HG03135 (cell line): Measurements from ENCODE around the gene KCNC3.

ENCODE experiments used
- ATAC-seq: cut with Tn5 transposase; IDR thresholded peaks from one replicate; pipeline ENCODE4 v1.9.1; 2021; ENCODE audit warnings: mild to moderate bottlenecking, moderate library complexity; ENCODE audit not compliant: unreplicated experiment

KCNC3 gene

GRCh38 chr19:50280074-50280473 is 49.1 kb downstream of the KCNC3 start:
- no peak for ATAC-seq

DNA sequence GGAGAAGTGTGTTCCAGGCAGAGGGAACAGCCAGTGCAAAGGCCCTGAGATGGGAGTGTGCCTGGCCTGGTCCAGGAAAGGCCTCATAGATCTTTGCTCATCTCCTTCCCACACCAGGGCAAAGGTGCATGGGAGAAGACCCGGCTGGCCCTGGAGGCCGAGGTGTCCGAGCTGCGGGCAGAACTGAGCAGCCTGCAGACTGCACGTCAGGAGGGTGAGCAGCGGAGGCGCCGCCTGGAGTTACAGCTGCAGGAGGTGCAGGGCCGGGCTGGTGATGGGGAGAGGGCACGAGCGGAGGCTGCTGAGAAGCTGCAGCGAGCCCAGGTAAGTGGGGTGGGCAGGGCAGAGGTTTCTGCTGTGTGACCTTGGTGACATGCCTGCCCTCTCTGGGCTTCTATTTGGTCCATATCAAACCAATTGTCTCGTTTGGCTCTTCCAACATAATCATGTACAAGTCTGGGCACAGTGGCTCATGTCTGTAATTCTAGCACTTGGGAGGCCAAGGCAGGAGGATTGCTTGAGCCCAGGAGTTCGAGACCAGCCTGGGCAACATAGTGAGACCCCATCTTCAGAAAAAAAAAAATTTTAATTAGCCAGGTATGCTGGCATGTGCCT is 51.1 kb downstream of the KCNC3 start:
- no peak for ATAC-seq

- ATAC-seq, result no peak
These were observed 52.7 kb downstream of the KCNC3 start for GRCh38 chr19:50276370-50277063.

- ATAC-seq, result no peak
These were observed 53.4 kb downstream of the KCNC3 start for GRCh38 chr19:50275577-50276368.

DNA sequence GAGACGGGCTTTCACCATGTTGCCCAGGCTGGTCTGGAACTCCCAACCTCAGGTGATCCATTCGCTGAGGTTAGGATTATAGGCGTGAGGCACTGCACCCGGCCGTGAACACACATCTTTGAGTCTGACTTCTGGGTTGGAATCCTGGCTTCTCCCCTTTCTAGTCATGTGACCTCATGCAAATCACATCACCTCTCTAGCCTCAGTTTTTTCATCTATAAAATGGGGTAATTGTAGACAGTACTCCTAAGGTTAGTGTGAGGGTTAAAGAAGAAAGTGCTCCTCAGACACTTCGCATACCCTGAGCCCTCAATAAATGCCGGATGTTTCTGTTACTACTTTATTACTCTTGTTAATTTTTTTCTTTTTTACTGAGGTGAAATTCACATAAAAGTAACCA is 55.4 kb downstream of the KCNC3 start:
- ATAC-seq, result no peak

DNA sequence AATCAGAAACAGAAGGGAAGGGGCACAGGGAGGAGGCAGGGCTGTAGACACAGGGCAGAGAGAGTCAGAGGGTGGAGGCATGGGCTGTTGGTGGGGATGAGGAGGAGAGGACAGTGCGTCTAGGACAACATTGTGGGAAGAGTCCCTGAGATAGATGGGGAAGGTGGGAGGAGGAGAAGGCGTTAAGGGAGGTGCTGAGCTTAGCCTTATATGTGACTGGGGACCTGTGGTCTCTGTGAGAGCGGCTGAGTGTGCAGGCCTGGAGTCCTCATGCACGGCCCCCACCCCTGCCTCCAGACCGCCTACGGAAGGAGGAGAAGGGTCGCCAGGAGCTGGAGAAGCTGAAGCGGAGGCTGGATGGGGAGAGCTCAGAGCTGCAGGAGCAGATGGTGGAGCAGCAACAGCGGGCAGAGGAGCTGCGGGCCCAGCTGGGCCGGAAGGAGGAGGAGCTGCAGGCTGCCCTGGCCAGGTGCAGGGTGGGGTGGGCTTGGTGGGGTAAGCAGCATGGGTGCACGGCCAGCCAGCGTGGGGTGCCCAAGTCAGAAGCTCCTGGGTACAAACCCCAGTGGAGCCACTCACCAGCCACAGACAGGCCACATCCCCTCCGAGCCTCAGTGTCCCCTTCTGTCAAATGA is 56.8 kb downstream of the KCNC3 start:
- ATAC-seq, result no peak

DNA sequence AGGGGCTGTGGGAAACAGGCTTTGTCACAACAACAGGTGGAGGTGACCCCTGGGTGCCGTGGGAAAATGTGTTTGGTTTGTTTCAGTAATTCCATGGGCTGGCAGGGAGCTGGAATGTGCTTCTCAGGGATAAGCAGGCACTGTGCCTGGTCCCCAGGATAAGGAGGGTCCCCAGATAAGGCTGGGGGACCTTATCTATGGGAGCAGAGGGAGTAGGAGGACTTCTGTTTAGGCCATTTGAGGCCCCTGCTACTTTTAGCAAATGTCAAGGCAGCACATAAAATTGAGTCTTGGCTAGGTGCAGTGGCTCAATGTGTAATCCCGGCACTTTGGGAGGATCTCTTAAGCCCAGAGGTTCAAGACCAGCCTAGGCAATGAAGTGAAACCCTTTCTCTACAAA is 59.5 kb downstream of the KCNC3 start:
- no peak for ATAC-seq

DNA sequence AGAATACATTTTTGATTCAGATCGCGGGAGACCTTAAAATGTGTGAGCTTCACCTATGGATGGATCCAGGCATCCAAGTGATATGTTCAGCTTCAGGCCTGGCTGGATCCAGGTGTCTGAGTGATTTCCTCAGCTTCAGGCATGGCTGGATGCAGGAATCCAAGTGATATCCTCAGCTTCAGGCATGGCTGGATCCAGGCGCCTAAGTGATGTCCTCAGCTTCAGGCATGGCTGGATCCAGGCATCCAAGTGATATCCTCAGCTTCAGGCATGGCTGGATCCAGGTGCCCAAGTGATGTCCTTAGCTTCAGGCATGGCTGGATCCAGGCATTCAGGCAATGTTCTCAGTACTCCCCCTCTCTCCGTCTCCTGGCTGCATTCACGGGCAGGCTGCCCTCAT is 60.7 kb downstream of the KCNC3 start:
- ATAC-seq, result no peak

GRCh38 chr19:50268041-50268440 is 61.1 kb downstream of the KCNC3 start:
- ATAC-seq, result no peak

- ATAC-seq, result no peak
These were observed 62.3 kb downstream of the KCNC3 start for GRCh38 chr19:50266896-50267295.

DNA sequence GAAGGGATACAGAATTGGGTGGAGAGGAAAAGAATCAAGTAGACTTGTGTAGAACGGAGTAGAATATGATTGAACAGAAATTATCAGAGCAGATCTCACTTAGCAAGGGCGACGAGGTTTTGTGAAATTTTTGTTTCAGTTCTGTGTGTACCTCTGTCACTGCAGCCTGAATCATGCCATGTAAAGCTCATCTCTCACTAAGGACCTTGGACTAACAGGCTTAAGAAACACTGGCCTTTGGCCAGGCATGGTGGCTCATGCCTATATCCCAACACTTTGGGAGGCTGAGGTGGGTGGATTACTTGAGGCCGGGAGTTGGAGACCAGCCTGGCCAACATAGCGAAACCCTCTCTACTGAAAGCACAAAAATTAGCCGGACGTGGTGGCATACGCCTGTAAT is 63.1 kb downstream of the KCNC3 start:
- no peak for ATAC-seq

GRCh38 chr19:50264483-50265186 is 64.5 kb downstream of the KCNC3 start:
- ATAC-seq, result no peak

- no peak for ATAC-seq
These were observed 66.0 kb downstream of the KCNC3 start for GRCh38 chr19:50263176-50263575.
